Left ventricle myocardium superior (tissue), 1 donor: Measurements from ENCODE around the gene CENPT. TPM values are rescaled to one million over a fixed set of nuclear protein-coding genes. Genes with fewer than 3 reads are reported as not detected.

ENCODE experiments used
- ATAC-seq: fragments of 200-7000 bp; cut with Tn5 transposase; one replicate; pipeline ENCODE4 v1.9.1; 2020; ENCODE audit warnings: mild to moderate bottlenecking, moderate library complexity
- DNase-seq: peaks from one replicate; pipeline ENCODE4 v3.0.0-alpha.2; 2020
- intact Hi-C: fragments of 100-400 bp; cut with micrococcal nuclease; formaldehyde crosslinking; loops from one replicate; pipeline ENCODE4 v1.11.0; 2022
- total RNA-seq: library from RNA; stranded (reverse); fragmentation: NEBNext Ultra II Directional; extraction: Animal tissue kit (Norgen Biotek cat#: 25700); gene quantifications from one replicate; pipeline ENCODE4 v1.2.1, GENCODE V29; 2021
- donor health status: DM: no; HTN: yes; CAD: no; lungs with severe emphysema.

Gene CENPT
- total RNA-seq, 1 donor from 2014 or later, result 20.8 TPM

DNA sequence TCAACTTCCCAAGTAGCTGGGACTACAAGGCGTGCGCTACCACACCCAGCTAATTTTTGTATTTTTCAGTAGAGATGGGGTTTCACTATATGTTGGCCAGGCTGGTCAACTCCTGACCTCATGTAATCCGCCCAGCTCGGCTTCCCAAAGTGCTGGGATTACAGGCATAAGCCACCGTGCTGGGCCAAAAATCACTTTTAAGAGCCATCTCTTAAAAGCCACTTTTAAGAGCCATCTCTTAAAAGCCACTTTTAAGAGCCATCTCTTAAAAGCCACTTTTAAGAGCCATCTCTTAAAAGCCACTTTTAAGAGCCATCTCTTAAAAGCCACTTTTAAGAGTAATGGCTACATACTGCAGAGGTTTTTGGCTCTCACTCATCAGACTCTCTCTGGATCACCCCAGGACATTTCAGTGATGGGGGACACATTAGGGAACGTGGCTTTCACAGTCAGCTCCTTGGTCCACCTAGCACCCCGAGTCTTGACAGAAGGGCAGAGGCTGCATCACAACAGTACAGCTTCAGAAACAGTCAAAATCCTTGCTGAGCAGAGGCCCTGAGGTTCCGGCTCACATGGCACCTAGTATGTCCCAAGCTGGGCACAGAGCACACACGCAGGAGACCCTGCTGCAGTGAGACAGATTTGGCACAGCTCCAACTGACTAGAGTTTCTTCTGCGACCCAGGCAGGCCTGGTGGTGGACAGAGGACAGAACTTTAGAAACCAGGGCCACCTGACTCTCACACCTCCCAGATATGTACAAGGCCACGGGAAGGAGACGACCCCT lies 64.7 kb downstream of the CENPT start:
- intact Hi-C loops, result no loop called here
- DNase-seq (no peak), ATAC-seq (no peak)

GRCh38 chr16:67781565-67781921 lies 66.0 kb downstream of the CENPT start:
- DNase-seq, result no peak
- intact Hi-C loops, result no loop called here
- ATAC-seq, result peak; percentile 75

- ATAC-seq (peak; percentile 33), DNase-seq (no peak)
- intact Hi-C loops, result no loop called here
Observed at GRCh38 chr16:67780847-67781564, 66.5 kb downstream of the CENPT start.

GRCh38 chr16:67779256-67780014 lies 68.1 kb downstream of the CENPT start:
- DNase-seq, result no peak
- intact Hi-C loops, result no loop called here
- peak; percentile 52 for ATAC-seq

Other genes starting within 250 kb of the CENPT start
- gene CARMIL2, start 202.5 kb downstream of the CENPT start, total RNA-seq, result 0.94 TPM
- gene ACD, start 187.4 kb downstream of the CENPT start, total RNA-seq, result 7.8 TPM
- 3.7 TPM for gene PARD6A, start 186.7 kb downstream of the CENPT start, total RNA-seq
- gene ENKD1, start 180.9 kb downstream of the CENPT start, total RNA-seq, result 9.8 TPM
- gene C16orf86, start 180.9 kb downstream of the CENPT start, total RNA-seq, result 2.2 TPM
- 8.1 TPM for gene GFOD2, start 128.4 kb downstream of the CENPT start, total RNA-seq
- gene RANBP10, start 41.1 kb downstream of the CENPT start, total RNA-seq, result 11.8 TPM
- 0.37 TPM for gene TSNAXIP1, start 40.8 kb downstream of the CENPT start, total RNA-seq
- gene THAP11, start 5.4 kb downstream of the CENPT start, total RNA-seq, result 32.6 TPM
- 84.4 TPM for gene NUTF2, start 760 bp downstream of the CENPT start, total RNA-seq
- 31.8 TPM for gene EDC4, start 25.4 kb upstream of the CENPT start, total RNA-seq
- not detected for gene NRN1L, start 37.2 kb upstream of the CENPT start, total RNA-seq
- 18.1 TPM for gene PSKH1, start 45.6 kb upstream of the CENPT start, total RNA-seq
- gene CTRL, start 84.2 kb upstream of the CENPT start, total RNA-seq, result 0.37 TPM
- gene PSMB10, start 89.2 kb upstream of the CENPT start, total RNA-seq, result 54.1 TPM
- gene LCAT, start 96.4 kb upstream of the CENPT start, total RNA-seq, result 21.9 TPM
- gene SLC12A4, start 120.9 kb upstream of the CENPT start, total RNA-seq, result 95.5 TPM
- gene DPEP3, start 132.8 kb upstream of the CENPT start, total RNA-seq, result not detected
- gene DPEP2, start 151.8 kb upstream of the CENPT start, total RNA-seq, result 2.2 TPM
- not detected for gene DPEP2NB, start 168.2 kb upstream of the CENPT start, total RNA-seq
- gene DDX28, start 175.5 kb upstream of the CENPT start, total RNA-seq, result 7.7 TPM
- gene DUS2, start 175.6 kb upstream of the CENPT start, total RNA-seq, result 4.9 TPM
- gene NFATC3, start 237.7 kb upstream of the CENPT start, total RNA-seq, result 24.7 TPM